ENCODE measurements around the gene FAM240A.

Gene FAM240A

GRCh38 chr3:46628901-46629369 lies 16.6 kb downstream of the FAM240A start:
- peak; percentile 13 for DNase-seq

GRCh38 chr3:46629551-46630517 lies 17.5 kb downstream of the FAM240A start:
- DNase-seq: peak; percentile 86

GRCh38 chr3:46632792-46633191 lies 20.5 kb downstream of the FAM240A start:
- no peak for DNase-seq

- no peak for DNase-seq
These were observed 22.5 kb downstream of the FAM240A start for GRCh38 chr3:46634856-46635255.

- DNase-seq: no peak
These were observed 26.9 kb downstream of the FAM240A start for GRCh38 chr3:46639221-46639620.

- DNase-seq: no peak
These were observed 28.6 kb downstream of the FAM240A start for GRCh38 chr3:46640927-46641326.

- DNase-seq: no peak
These were observed 30.6 kb downstream of the FAM240A start for GRCh38 chr3:46642971-46643370.

GRCh38 chr3:46643701-46644100 lies 31.4 kb downstream of the FAM240A start:
- DNase-seq: no peak

- DNase-seq: no peak
These were observed 34.4 kb downstream of the FAM240A start for GRCh38 chr3:46646700-46647099.

- no peak for DNase-seq
These were observed 35.8 kb downstream of the FAM240A start for GRCh38 chr3:46648096-46648495.

GRCh38 chr3:46649436-46649835 lies 37.1 kb downstream of the FAM240A start:
- DNase-seq: no peak

- DNase-seq: no peak
These were observed 38.8 kb downstream of the FAM240A start for GRCh38 chr3:46651084-46651483.

GRCh38 chr3:46655271-46655670 lies 42.9 kb downstream of the FAM240A start:
- DNase-seq: no peak

- DNase-seq: no peak
These were observed 44.6 kb downstream of the FAM240A start for GRCh38 chr3:46656778-46657556.

GRCh38 chr3:46659285-46659684 lies 47.0 kb downstream of the FAM240A start:
- DNase-seq: no peak

GRCh38 chr3:46660003-46660402 lies 47.7 kb downstream of the FAM240A start:
- DNase-seq: no peak

GRCh38 chr3:46660543-46661523 lies 48.5 kb downstream of the FAM240A start:
- no peak for DNase-seq

- DNase-seq: no peak
These were observed 49.7 kb downstream of the FAM240A start for GRCh38 chr3:46661776-46662766.

- DNase-seq: no peak
These were observed 50.6 kb downstream of the FAM240A start for GRCh38 chr3:46662771-46663551.

- DNase-seq: peak; percentile 18
These were observed 51.3 kb downstream of the FAM240A start for GRCh38 chr3:46663591-46664135.

Data from CD4-positive, alpha-beta T cell treated with Interleukin-17A for 4 hours (primary cell).